ENCODE results near the gene PHKB.

PHKB gene

DNA sequence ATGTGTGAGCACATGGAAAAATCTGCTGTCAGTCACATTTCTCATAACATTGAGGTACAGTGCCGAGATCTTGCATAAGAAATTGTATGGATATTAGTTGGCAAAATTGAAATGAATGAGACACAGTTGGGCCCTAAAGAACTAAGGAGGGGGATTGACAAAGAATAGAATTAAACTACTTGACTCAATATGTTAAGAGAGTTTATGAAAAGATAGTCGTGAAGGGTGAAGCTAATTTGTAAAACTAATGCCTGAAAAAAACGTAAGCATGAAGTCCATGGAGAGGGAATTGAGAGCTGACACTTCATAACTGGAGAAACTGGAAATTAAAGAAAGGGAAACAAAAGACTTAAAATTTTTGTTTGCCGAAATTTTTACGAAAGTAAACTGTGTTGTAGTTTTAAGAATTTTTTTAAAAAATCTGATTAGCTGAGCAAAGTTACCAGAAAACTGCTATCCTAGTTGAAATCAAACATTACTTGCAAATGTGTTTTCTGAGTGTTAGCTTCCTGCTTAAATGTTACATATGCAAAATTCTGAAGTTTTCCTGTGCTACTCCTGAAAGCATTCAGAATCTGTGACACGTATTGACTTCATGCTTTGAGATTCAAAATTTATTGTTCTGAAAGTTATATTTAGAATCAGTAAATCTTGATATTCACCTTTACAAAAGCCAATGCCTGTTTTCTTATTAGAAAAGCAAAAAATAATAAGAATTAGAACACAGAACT lies 239.9 kb downstream of the PHKB start:
- H3K9me3 ChIP-seq (ENCODE audit: control insufficient read depth, insufficient read depth, low read length), result no peaks in the 10 kb centered on the region
- H3K27ac ChIP-seq (ENCODE audit: low read length), result no peak overlapping the region
- no peaks in the 10 kb centered on the region for H3K27me3 ChIP-seq (ENCODE audit: control insufficient read depth, insufficient read depth, low read length)
- 100% methylated on average over 2 of the region's 6 CpGs for WGBS (ENCODE audit: insufficient coverage, insufficient read length)
- DNase-seq (ENCODE audit: low read depth, low spot score), result no peak
- H3K4me1 ChIP-seq (ENCODE audit: control insufficient read depth, insufficient read depth, low read length), result no peaks in the 10 kb centered on the region
- no peak overlapping the region for H3K4me3 ChIP-seq (ENCODE audit: low read length)
- no peaks in the 10 kb centered on the region for H3K36me3 ChIP-seq (ENCODE audit: control insufficient read depth, insufficient read depth, low read length)

DNA sequence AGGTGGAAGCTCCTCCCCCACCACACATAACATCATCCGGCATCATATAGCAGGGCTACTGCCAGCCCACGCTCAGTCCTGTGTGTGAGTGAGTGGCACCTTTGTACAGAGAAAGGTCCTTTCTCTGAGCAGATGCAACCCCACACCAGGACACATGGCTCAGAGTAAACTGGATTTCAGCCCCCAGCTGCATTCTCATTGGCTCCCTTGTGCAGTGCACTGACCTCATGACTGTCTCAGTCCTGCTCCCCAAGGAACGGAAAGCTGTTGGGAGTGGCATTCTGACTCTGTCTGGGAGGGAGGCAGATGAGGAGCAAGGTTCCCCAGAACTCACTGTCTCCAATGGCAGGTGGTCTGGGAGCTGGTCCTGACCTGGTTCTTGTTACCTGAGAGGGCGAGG lies 244.1 kb downstream of the PHKB start:
- no peak for DNase-seq (ENCODE audit: low read depth, low spot score)
- Histone ChIP-seq H3K4me1 (ENCODE audit: control insufficient read depth, insufficient read depth, low read length) (no peaks in the 10 kb centered on the region), H3K27me3 (ENCODE audit: control insufficient read depth, insufficient read depth, low read length) (no peaks in the 10 kb centered on the region), H3K9me3 (ENCODE audit: control insufficient read depth, insufficient read depth, low read length) (no peaks in the 10 kb centered on the region), H3K27ac (ENCODE audit: low read length) (no peak overlapping the region), H3K4me3 (ENCODE audit: low read length) (no peak overlapping the region), H3K36me3 (ENCODE audit: control insufficient read depth, insufficient read depth, low read length) (no peaks in the 10 kb centered on the region)
- WGBS (ENCODE audit: insufficient coverage, insufficient read length), result no CpG with 5 or more reads among the region's 4 CpGs

DNA sequence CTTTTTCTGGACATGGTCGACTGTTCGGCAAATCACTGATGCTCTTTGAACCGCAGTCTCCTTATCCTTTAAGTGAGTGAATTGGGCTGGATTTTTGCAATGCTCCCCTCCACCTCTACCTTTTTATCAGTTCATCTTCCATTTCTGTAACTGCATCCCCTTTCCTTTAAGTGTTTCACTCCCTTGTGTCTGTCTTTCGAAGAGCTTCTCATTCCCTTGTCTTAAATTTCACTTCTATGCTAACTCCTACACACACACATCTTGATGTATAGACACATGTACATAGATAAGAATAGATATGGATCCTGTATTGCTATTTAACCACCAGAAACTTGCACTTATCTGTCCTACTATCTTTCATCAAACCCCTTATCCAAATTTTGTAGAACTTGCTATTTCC lies 250.7 kb downstream of the PHKB start:
- Histone ChIP-seq H3K27me3 (ENCODE audit: control insufficient read depth, insufficient read depth, low read length) (no peaks in the 10 kb centered on the region), H3K9me3 (ENCODE audit: control insufficient read depth, insufficient read depth, low read length) (no peaks in the 10 kb centered on the region), H3K4me3 (ENCODE audit: low read length) (no peak overlapping the region), H3K4me1 (ENCODE audit: control insufficient read depth, insufficient read depth, low read length) (no peaks in the 10 kb centered on the region; the same call in 1 of the 2 replicates), H3K36me3 (ENCODE audit: control insufficient read depth, insufficient read depth, low read length) (no peaks in the 10 kb centered on the region), H3K27ac (ENCODE audit: low read length) (no peak overlapping the region)
- no CpG with 5 or more reads among the region's 4 CpGs for WGBS (ENCODE audit: insufficient coverage, insufficient read length)
- DNase-seq (ENCODE audit: low read depth, low spot score), result no peak

DNA sequence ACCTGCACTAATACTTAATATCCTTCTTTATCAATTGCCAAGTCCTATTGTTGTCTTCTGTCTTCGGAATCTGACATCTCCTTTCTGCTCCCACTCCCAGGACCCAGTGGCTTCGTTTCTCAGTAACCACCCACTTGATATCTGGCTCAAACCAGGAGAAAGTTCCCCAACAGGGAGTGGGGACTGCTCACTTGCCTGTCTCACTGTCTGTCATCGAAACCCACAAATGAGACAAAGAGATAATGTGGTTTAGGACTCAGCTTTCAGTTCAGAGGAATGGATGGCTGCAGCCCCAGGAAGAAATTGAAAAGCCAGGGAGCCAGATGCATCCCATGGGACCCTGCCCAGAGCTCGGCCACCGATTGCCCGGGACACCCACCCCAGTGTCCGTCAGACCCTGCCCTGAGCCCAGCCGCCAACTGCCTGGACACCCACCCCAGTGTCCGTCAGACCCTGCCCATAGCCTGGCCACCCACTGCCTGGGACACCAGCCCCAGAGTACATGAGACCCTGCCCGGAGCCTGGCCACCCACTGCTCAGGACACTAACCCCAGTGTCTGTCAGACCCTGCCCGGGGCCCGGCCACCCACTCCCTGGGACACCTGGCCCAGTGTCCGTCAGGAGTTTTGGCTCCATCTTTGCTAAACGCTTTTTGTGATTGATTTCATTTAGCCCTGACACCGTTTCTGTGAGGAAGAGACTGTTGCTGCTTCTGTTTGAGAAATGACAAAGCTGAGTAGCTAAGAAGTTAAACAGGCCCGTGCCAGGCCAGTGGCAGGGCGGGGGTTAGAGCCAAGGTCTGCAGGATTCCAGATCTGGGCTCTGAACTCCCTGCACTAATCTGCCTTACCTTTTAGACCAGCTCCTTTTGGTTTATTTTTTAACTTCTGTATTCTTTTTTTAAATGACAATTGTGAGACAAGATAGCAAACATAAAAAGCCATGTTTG lies 251.4 kb downstream of the PHKB start:
- no peaks in the 10 kb centered on the region; the same call in 1 of the 2 replicates for H3K4me1 ChIP-seq (ENCODE audit: control insufficient read depth, insufficient read depth, low read length)
- H3K27me3 ChIP-seq (ENCODE audit: control insufficient read depth, insufficient read depth, low read length), result no peaks in the 10 kb centered on the region
- no CpG with 5 or more reads among the region's 17 CpGs for WGBS (ENCODE audit: insufficient coverage, insufficient read length)
- H3K36me3 ChIP-seq (ENCODE audit: control insufficient read depth, insufficient read depth, low read length), result no peaks in the 10 kb centered on the region
- no peak overlapping the region for H3K4me3 ChIP-seq (ENCODE audit: low read length)
- H3K27ac ChIP-seq (ENCODE audit: low read length), result no peak overlapping the region
- DNase-seq (ENCODE audit: low read depth, low spot score), result no peak
- no peaks in the 10 kb centered on the region for H3K9me3 ChIP-seq (ENCODE audit: control insufficient read depth, insufficient read depth, low read length)

DNA sequence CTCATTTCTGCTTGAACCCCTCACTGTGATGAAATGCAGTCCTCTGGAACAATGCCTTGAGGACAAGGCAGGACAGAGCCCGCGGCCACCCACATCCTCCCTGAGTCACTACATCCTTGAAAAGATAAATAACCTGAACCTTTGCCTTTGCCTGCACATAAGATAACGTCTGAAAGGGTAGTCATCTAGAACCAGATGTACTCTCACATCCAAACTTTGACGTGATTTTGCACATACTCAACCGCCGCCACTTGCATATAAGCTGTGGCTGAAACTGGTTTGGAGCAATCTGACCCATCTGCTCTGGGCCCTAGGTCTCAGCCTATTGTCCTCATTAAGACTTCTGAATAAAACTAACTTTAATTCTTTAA lies 252.1 kb downstream of the PHKB start:
- Histone ChIP-seq H3K27ac (ENCODE audit: low read length) (no peak overlapping the region), H3K27me3 (ENCODE audit: control insufficient read depth, insufficient read depth, low read length) (no peaks in the 10 kb centered on the region), H3K9me3 (ENCODE audit: control insufficient read depth, insufficient read depth, low read length) (no peaks in the 10 kb centered on the region), H3K4me3 (ENCODE audit: low read length) (no peak overlapping the region), H3K36me3 (ENCODE audit: control insufficient read depth, insufficient read depth, low read length) (no peaks in the 10 kb centered on the region), H3K4me1 (ENCODE audit: control insufficient read depth, insufficient read depth, low read length) (no peaks in the 10 kb centered on the region; the same call in 1 of the 2 replicates)
- no peak for DNase-seq (ENCODE audit: low read depth, low spot score)
- WGBS (ENCODE audit: insufficient coverage, insufficient read length), result no CpG with 5 or more reads among the region's 6 CpGs

DNA sequence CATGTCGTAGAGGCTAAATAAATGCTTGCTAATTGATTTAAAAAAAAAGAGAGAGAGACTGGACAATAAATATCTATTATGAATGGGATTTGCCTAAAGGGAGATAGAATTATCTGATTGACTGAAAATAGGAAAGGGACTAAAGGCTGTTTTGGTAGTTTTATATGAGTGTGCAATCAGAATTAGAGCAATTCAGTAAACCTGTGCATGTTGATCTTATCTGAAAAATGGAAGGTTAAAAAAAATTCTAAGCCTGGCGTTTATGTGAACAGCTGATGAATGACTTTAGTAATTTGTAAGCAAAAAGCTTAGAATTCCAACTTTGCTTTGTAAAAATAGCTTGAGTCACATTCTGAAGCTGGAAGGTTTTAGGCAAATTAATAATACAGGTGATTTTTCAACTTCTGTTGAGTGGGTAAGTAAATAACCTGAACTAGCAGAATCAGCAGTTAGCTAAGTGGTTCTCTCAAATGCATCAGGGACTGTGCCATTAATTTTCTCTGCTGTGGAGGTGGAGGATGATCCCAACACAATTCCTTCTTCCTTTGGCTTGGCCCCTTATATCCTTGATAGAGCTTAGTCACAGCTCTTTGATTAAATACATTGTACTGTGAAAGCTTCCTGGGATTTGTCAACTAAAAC lies 254.4 kb downstream of the PHKB start:
- Histone ChIP-seq H3K9me3 (ENCODE audit: control insufficient read depth, insufficient read depth, low read length) (no peaks in the 10 kb centered on the region), H3K36me3 (ENCODE audit: control insufficient read depth, insufficient read depth, low read length) (no peaks in the 10 kb centered on the region), H3K4me3 (ENCODE audit: low read length) (no peak overlapping the region), H3K4me1 (ENCODE audit: control insufficient read depth, insufficient read depth, low read length) (no peaks in the 10 kb centered on the region; the same call in 1 of the 2 replicates), H3K27me3 (ENCODE audit: control insufficient read depth, insufficient read depth, low read length) (no peaks in the 10 kb centered on the region), H3K27ac (ENCODE audit: low read length) (no peak overlapping the region)
- no CpG with 5 or more reads among the region's 2 CpGs for WGBS (ENCODE audit: insufficient coverage, insufficient read length)
- DNase-seq (ENCODE audit: low read depth, low spot score), result no peak

DNA sequence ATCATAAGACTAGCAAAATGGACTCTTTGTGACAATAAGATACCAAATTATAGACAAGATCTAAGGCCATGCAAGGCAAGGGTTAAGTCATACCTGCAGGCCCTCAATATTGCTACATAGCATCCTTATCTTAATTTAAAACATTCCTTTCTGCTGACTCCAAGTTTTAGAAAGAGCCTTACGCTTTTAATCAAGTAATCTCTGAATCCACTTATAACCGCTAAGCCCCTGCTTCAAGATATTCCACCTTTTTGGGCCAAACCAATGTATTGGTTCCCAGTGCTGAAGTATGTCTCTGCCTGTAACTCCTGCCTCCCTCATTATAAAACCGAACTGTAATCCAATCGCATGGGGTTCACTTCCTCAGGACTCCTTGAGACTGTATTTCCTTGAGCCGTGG lies 255.4 kb downstream of the PHKB start:
- H3K4me1 ChIP-seq (ENCODE audit: control insufficient read depth, insufficient read depth, low read length), result no peaks in the 10 kb centered on the region; the same call in 1 of the 2 replicates
- no peaks in the 10 kb centered on the region for H3K9me3 ChIP-seq (ENCODE audit: control insufficient read depth, insufficient read depth, low read length)
- H3K27ac ChIP-seq (ENCODE audit: low read length), result no peak overlapping the region
- H3K36me3 ChIP-seq (ENCODE audit: control insufficient read depth, insufficient read depth, low read length), result no peaks in the 10 kb centered on the region
- no CpG with 5 or more reads among the region's 5 CpGs for WGBS (ENCODE audit: insufficient coverage, insufficient read length)
- no peaks in the 10 kb centered on the region for H3K27me3 ChIP-seq (ENCODE audit: control insufficient read depth, insufficient read depth, low read length)
- no peak for DNase-seq (ENCODE audit: low read depth, low spot score)
- no peak overlapping the region for H3K4me3 ChIP-seq (ENCODE audit: low read length)

DNA sequence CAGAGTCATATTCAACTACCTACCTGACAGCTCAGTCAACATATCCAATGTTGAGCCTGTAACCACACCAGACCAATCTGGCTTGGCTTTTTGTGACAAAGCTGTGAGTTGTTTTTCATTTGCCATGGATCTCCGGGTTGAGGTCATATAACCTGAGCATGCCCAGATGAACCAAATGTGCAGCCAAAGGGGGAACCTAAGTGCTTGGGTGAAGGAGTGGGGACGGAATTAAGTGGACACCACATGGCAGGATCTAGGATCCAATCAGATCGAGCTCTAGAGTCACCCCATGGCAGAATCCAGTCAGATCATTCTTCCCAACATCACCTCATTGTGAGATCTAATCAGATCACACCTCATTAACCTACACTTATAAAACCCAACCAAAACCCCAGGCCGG lies 258.6 kb downstream of the PHKB start:
- Histone ChIP-seq H3K4me3 (ENCODE audit: low read length) (no peak overlapping the region), H3K36me3 (ENCODE audit: control insufficient read depth, insufficient read depth, low read length) (no peaks in the 10 kb centered on the region), H3K9me3 (ENCODE audit: control insufficient read depth, insufficient read depth, low read length) (no peaks in the 10 kb centered on the region), H3K27ac (ENCODE audit: low read length) (no peak overlapping the region), H3K4me1 (ENCODE audit: control insufficient read depth, insufficient read depth, low read length) (no peaks in the 10 kb centered on the region), H3K27me3 (ENCODE audit: control insufficient read depth, insufficient read depth, low read length) (no peaks in the 10 kb centered on the region)
- no peak for DNase-seq (ENCODE audit: low read depth, low spot score)
- no CpG with 5 or more reads among the region's 4 CpGs for WGBS (ENCODE audit: insufficient coverage, insufficient read length)

DNA sequence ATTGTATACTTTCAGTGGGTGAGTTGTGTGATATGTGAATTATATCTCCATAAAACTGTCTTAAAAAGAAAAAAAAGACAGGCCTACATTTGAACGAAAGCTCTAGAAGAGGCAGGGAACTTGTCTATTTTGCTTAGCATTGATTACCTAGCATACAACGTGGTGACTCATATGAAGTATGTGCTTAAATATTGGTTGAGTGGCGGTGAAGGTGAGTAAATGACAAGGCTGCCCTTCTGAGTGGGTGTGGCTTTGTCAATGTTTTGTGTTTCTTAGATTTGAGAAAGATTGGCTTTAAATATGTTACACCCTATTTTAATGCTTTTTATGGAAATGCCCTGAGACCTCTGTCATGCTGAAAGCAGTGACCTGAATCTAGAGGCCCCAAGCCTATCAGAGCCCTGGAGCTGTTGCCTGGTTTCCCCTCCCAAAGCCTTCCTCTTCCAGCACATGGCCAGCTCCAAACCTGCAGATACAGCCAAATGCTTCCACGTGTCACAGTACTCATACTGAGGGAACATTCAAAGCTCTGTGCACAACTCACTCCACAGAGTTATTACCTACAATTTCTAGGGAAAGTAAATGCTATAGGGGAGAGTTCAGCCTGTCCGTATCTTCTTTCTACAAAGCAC lies 260.0 kb downstream of the PHKB start:
- no peaks in the 10 kb centered on the region for H3K9me3 ChIP-seq (ENCODE audit: control insufficient read depth, insufficient read depth, low read length)
- H3K4me1 ChIP-seq (ENCODE audit: control insufficient read depth, insufficient read depth, low read length), result no peaks in the 10 kb centered on the region
- no peak overlapping the region for H3K27ac ChIP-seq (ENCODE audit: low read length)
- no peak for DNase-seq (ENCODE audit: low read depth, low spot score)
- no peak overlapping the region for H3K4me3 ChIP-seq (ENCODE audit: low read length)
- H3K27me3 ChIP-seq (ENCODE audit: control insufficient read depth, insufficient read depth, low read length), result no peaks in the 10 kb centered on the region
- no CpG with 5 or more reads among the region's 5 CpGs for WGBS (ENCODE audit: insufficient coverage, insufficient read length)
- H3K36me3 ChIP-seq (ENCODE audit: control insufficient read depth, insufficient read depth, low read length), result no peaks in the 10 kb centered on the region

DNA sequence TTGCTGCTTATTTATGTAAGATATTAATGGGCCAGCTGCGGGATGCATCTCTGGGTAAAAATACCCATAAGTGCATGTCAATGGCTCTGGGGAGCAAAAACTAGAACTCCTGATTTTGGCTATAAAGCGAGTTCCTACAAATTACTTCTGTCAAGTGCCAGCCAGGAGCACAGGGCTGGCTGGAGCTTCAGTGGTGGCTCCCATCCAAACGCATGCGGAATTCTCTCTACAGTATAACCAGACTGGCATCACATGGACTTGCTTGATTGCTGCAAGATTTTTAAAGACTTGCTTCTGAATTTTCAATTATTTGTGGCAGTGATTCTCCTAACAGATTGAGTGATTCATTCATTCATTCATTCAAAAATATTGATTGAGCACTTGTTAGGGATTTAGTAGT lies 260.9 kb downstream of the PHKB start:
- Histone ChIP-seq H3K4me1 (ENCODE audit: control insufficient read depth, insufficient read depth, low read length) (no peaks in the 10 kb centered on the region), H3K4me3 (ENCODE audit: low read length) (no peak overlapping the region), H3K27me3 (ENCODE audit: control insufficient read depth, insufficient read depth, low read length) (no peaks in the 10 kb centered on the region), H3K9me3 (ENCODE audit: control insufficient read depth, insufficient read depth, low read length) (no peaks in the 10 kb centered on the region), H3K36me3 (ENCODE audit: control insufficient read depth, insufficient read depth, low read length) (no peaks in the 10 kb centered on the region), H3K27ac (ENCODE audit: low read length) (no peak overlapping the region)
- WGBS (ENCODE audit: insufficient coverage, insufficient read length), result no CpG with 5 or more reads among the region's 4 CpGs
- no peak for DNase-seq (ENCODE audit: low read depth, low spot score)
